ENCODE results near the gene FRMD4B. TPM values are rescaled to one million over a fixed set of nuclear protein-coding genes. Genes with fewer than 3 reads are reported as not detected.

FRMD4B gene
- total RNA-seq, 1 donor from 2014 or later, result 31.3 TPM

GRCh38 chr3:69191516-69191915, 194.4 kb downstream of the FRMD4B start:
- peaks cover 22% of the 10 kb centered on the region for H3K36me3 ChIP-seq (ENCODE audit: control insufficient read depth, insufficient read depth, low read length)
- no peak overlapping the region for H3K4me3 ChIP-seq (ENCODE audit: low read depth, low read length)
- FAIRE-seq, result no peak
- TF ChIP-seq, protein P1, sequence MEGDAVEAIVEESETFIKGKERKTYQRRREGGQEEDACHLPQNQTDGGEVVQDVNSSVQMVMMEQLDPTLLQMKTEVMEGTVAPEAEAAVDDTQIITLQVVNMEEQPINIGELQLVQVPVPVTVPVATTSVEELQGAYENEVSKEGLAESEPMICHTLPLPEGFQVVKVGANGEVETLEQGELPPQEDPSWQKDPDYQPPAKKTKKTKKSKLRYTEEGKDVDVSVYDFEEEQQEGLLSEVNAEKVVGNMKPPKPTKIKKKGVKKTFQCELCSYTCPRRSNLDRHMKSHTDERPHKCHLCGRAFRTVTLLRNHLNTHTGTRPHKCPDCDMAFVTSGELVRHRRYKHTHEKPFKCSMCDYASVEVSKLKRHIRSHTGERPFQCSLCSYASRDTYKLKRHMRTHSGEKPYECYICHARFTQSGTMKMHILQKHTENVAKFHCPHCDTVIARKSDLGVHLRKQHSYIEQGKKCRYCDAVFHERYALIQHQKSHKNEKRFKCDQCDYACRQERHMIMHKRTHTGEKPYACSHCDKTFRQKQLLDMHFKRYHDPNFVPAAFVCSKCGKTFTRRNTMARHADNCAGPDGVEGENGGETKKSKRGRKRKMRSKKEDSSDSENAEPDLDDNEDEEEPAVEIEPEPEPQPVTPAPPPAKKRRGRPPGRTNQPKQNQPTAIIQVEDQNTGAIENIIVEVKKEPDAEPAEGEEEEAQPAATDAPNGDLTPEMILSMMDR (IDR thresholded peaks at IDR 0.05; ENCODE audit: insufficient read depth, low read length, severe bottlenecking), result no peak
- H3K27me3 ChIP-seq (ENCODE audit: control insufficient read depth, insufficient read depth, low read length), result no peaks in the 10 kb centered on the region
- no peak for DNase-seq (ENCODE audit: low read depth)

- H3K27me3 ChIP-seq (ENCODE audit: control insufficient read depth, insufficient read depth, low read length), result no peaks in the 10 kb centered on the region
- TF ChIP-seq, protein P1 (IDR thresholded peaks at IDR 0.05; ENCODE audit: insufficient read depth, low read length, severe bottlenecking), result no peak
- H3K4me3 ChIP-seq (ENCODE audit: low read depth, low read length), result no peak overlapping the region
- peak; percentile 42 for DNase-seq (ENCODE audit: low read depth)
- H3K36me3 ChIP-seq (ENCODE audit: control insufficient read depth, insufficient read depth, low read length), result peaks cover 15% of the 10 kb centered on the region
- no peak for FAIRE-seq
These were observed 196.4 kb downstream of the FRMD4B start for GRCh38 chr3:69189487-69189886.

DNA sequence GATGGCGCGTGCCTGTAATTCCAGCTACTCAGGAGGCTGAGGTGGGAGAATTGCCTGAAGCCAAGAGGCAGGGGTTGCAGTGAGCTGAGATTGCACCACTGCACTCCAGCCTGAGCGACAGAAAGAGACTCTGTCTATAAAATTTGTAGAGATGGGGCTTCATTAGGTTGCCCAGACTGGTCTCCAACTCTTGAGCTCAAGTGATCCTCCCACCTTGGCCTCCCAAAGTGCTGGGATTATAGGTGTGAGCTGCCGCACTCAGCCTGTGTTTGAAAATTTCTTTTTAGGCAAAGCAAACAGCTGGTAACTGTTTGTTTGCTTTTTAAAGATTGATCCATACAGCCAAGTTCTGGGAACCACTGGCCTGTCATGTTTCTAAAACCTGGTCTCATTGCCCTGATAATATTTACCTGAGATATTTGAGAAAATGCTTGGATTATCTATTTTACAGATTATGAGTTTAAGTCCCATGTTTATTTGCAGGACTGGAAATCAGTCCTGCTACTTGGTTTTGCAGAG, 199.3 kb downstream of the FRMD4B start:
- no peak for DNase-seq (ENCODE audit: low read depth)
- TF ChIP-seq, protein P1 (IDR thresholded peaks at IDR 0.05; ENCODE audit: insufficient read depth, low read length, severe bottlenecking), result no peak
- no peak overlapping the region for H3K4me3 ChIP-seq (ENCODE audit: low read depth, low read length)
- H3K36me3 ChIP-seq (ENCODE audit: control insufficient read depth, insufficient read depth, low read length), result peaks cover 13% of the 10 kb centered on the region
- no peak for FAIRE-seq
- H3K27me3 ChIP-seq (ENCODE audit: control insufficient read depth, insufficient read depth, low read length), result no peaks in the 10 kb centered on the region

GRCh38 chr3:69182588-69183316, 203.1 kb downstream of the FRMD4B start:
- FAIRE-seq, result no peak
- peak; percentile 29 for DNase-seq (ENCODE audit: low read depth)
- TF ChIP-seq, protein P1 (IDR thresholded peaks at IDR 0.05; ENCODE audit: insufficient read depth, low read length, severe bottlenecking), result no peak
- H3K4me3 ChIP-seq (ENCODE audit: low read depth, low read length), result no peak overlapping the region
- no peaks in the 10 kb centered on the region for H3K27me3 ChIP-seq (ENCODE audit: control insufficient read depth, insufficient read depth, low read length)
- H3K36me3 ChIP-seq (ENCODE audit: control insufficient read depth, insufficient read depth, low read length), result peaks cover 19% of the 10 kb centered on the region

GRCh38 chr3:69181592-69182211, 204.2 kb downstream of the FRMD4B start:
- TF ChIP-seq, protein P1 (IDR thresholded peaks at IDR 0.05; ENCODE audit: insufficient read depth, low read length, severe bottlenecking), result no peak
- FAIRE-seq (no peak), DNase-seq (ENCODE audit: low read depth) (peak; percentile 44)
- Histone ChIP-seq H3K36me3 (ENCODE audit: control insufficient read depth, insufficient read depth, low read length) (peaks cover 21% of the 10 kb centered on the region), H3K4me3 (ENCODE audit: low read depth, low read length) (no peak overlapping the region), H3K27me3 (ENCODE audit: control insufficient read depth, insufficient read depth, low read length) (no peaks in the 10 kb centered on the region)

Data from bronchial epithelial cell (primary cell).